SHP77 (cell line): Measurements from ENCODE around the gene TRABD2A.
"Not testable (repeated sequence)": the region's sequence is repeated elsewhere in the genome, so short reads cannot be mapped to it uniquely, and the experiment has no call there.

Experiments used
- DNase-seq, 2 experiments: peaks; one replicate each; lab custom pipeline; 2025; lab: John Stamatoyannopoulos, UW

Gene TRABD2A

DNA sequence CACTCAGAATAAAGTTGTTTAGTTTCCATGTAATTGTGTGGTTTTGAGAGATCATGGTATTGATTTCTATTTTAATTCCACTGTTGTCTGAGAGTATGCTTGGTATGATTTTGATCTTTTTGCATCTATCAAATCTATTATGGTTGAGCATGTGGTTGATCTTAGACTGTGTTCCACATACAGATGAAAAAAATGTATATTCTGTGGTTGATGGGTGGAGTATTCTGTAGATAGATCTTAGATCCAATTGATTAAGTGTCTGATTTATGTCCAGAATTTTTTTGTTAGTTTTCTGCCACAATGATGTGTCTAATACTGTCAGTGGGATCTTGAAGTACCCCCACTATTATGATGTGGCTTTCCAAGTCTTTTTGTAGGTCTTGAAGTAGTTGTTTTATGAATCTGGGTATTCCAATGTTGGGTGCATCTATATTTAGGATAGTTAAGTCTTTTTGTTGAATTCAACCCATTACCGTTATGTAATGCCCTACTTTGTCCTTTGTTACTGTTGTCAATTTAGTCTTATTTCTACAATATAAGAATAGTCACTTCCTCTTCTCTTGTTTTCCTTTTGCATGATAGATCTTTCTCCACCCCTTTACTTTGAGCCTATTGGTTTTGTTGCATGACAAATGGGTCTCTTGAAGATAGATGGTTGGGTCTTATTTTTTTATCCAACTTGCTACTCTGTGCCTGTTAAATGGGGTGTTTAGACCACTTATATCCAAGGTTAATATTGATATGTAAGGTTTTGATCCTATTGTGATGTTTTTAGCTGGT lies 101.8 kb downstream of the TRABD2A start:
- no peak for DNase-seq

DNA sequence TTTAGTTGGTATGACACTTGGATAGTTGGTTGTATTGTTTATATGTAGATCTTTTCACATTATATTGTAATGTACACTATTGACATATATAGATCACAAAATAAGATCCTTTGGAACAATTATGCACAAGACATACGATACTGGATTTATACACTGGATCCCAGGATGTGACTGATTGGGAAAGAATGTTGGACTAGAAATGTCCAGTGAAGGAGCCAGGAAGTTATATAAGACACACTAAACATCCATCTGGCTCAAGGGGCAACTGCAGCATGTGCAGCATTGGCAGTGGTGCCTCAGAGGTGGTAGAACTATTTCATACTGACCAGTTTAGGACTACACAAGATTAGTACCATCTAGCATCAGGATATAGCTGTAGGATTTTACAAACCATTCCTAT lies 104.9 kb downstream of the TRABD2A start:
- no peak for DNase-seq

DNA sequence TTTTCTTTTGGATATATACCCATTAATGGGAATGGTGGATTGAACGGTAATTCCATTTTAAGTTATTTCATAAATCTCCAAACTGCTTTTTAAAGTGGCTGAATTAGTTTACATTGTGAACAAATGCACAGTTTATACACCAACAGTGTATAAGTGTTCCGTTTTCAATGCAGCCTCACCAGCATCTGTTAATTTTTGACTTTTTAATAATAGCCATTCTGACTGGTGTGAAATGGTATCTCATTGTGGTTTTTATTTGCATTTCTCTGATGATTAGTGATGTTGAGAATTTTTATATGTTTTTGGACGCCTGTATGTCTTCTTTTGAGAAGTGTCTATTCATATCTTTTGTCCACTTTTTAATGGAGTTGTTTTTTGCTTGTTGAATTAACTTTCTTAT lies 107.3 kb downstream of the TRABD2A start:
- not testable (repeated sequence) for DNase-seq
